PC-9 (cell line): ENCODE data around the gene ARHGAP26. TPM values are rescaled to one million over a fixed set of nuclear protein-coding genes. Genes with fewer than 3 reads are reported as not detected.

Experiments used
- BruUV-seq: library from RNA; stranded (reverse); fragments of 400-500 nt; replicated peaks from 2 replicates; lab custom pipeline; 2021; lab: Mats Ljungman, UMichigan
- CTCF ChIA-PET: fragments of 300-600 bp; sonication (Branson Sonifier 250); formaldehyde crosslinking; loops from one replicate; lab custom pipeline; 2022; ENCODE audit warnings: antibody characterized with exemption; lab: Charles Lee
- POLR2A ChIA-PET: fragments of 300-600 bp; sonication (Branson Sonifier 250); formaldehyde crosslinking; loops from one replicate; lab custom pipeline; 2022; ENCODE audit warnings: antibody characterized with exemption; ENCODE audit not compliant: unreplicated experiment; lab: Charles Lee
- DNase-seq, 2 experiments: peaks; one replicate each; pipeline versions ENCODE4 v3.0.0 to v3.0.0-alpha.2; 2015 to 2022; ENCODE audit warnings: mixed read lengths in 1 of 2
- H2AFZ ChIP-seq: fragments of 200-600 bp; sonication (generic); 2 replicates; pipeline ENCODE4 v1.8.1; 2017; ENCODE audit warnings: antibody characterized with exemption
- H3F3A ChIP-seq: fragments of 200-600 bp; sonication (generic); 2 replicates; pipeline ENCODE4 v1.8.1; 2017; ENCODE audit warnings: antibody characterized with exemption, mild to moderate bottlenecking, low read depth; ENCODE audit not compliant: insufficient read depth
- H3K27ac ChIP-seq: fragments of 200-600 bp; sonication (generic); 2 replicates; pipeline ENCODE4 v1.6.1; 2016; ENCODE audit warnings: mixed run types
- H3K27me3 ChIP-seq: fragments of 200-600 bp; sonication (generic); 2 replicates; pipeline ENCODE4 v1.6.1; 2016; ENCODE audit warnings: low read depth, mixed run types; ENCODE audit not compliant: insufficient read depth
- H3K36me3 ChIP-seq: fragments of 200-600 bp; sonication (generic); 2 replicates; pipeline ENCODE4 v1.6.1; 2016; ENCODE audit warnings: low read depth, mixed run types
- H3K4me1 ChIP-seq: fragments of 200-600 bp; sonication (generic); replicated peaks from 2 replicates; pipeline ENCODE4 v1.6.1; 2016; ENCODE audit warnings: mixed run types; ENCODE audit not compliant: insufficient read depth
- H3K4me2 ChIP-seq: fragments of 200-600 bp; sonication (generic); 2 replicates; pipeline ENCODE4 v1.6.1; 2017; ENCODE audit warnings: mixed run types
- H3K4me3 ChIP-seq: fragments of 200-600 bp; sonication (generic); 2 replicates; pipeline ENCODE4 v1.6.1; 2016; ENCODE audit warnings: mixed run types
- H3K79me2 ChIP-seq: fragments of 200-600 bp; sonication (generic); 2 replicates; pipeline ENCODE4 v1.6.1; 2017; ENCODE audit warnings: low read depth, mixed run types
- H3K9me2 ChIP-seq: fragments of 200-600 bp; sonication (generic); 2 replicates; pipeline ENCODE4 v1.8.1; 2017; ENCODE audit warnings: mild to moderate bottlenecking; ENCODE audit not compliant: insufficient read depth
- H3K9me3 ChIP-seq: fragments of 200-600 bp; sonication (generic); 2 replicates; pipeline ENCODE4 v1.8.1; 2016; ENCODE audit warnings: low read depth; ENCODE audit not compliant: insufficient read depth
- H4K20me1 ChIP-seq: fragments of 200-600 bp; sonication (generic); 2 replicates; pipeline ENCODE4 v1.8.1; 2017; ENCODE audit not compliant: insufficient read depth
- EZH2 ChIP-seq: fragments of 200-600 bp; sonication (generic); IDR thresholded peaks from 2 replicates; pipeline ENCODE4 v1.8.0; 2017; ENCODE audit warnings: antibody characterized with exemption, low read depth
- intact Hi-C: fragments of 100-400 bp; cut with micrococcal nuclease; formaldehyde crosslinking; loops from one replicate; pipeline ENCODE4 v1.10.0; 2022; ENCODE audit not compliant: unreplicated experiment
- total RNA-seq: library from RNA; stranded (reverse); gene quantifications from 2 replicates; pipeline ENCODE4 v1.2.3, GENCODE V29; 2021
- TF ChIP-seq, protein P1 (sequence below): fragments of 200-600 bp; sonication (generic); conservative IDR thresholded peaks from 2 replicates; pipeline ENCODE4 v1.6.1; 2017; ENCODE audit warnings: mixed run types, antibody characterized with exemption, mild to moderate bottlenecking, moderate library complexity

Gene ARHGAP26
- total RNA-seq, 1 experiment from 2014 or later, result 29.7 TPM

- BruUV-seq, result no TSS peak
These were observed 40.6 kb downstream of the ARHGAP26 start for GRCh38 chr5:142810743-142811290.

GRCh38 chr5:142811866-142812557, 41.8 kb downstream of the ARHGAP26 start:
- Histone ChIP-seq H3K4me2 (no peak overlapping the region), H3K9me3 (no peaks in the 10 kb centered on the region), H3K9me2 (no peaks in the 10 kb centered on the region), H3K4me3 (no peak overlapping the region), H2AFZ (no peak overlapping the region), H3K79me2 (peaks cover 15% of the 10 kb centered on the region; the same call in 1 of the 2 replicates), H3K27ac (no peak overlapping the region), H3K36me3 (no peaks in the 10 kb centered on the region), H3F3A (0 out of 2 replicates have a peak, but pooled peaks cover 3% of the 10 kb centered on the region), H3K4me1 (peaks cover 28% of the 10 kb centered on the region), H3K27me3 (no peaks in the 10 kb centered on the region), H4K20me1 (no peaks in the 10 kb centered on the region)
- TF ChIP-seq, protein P1, sequence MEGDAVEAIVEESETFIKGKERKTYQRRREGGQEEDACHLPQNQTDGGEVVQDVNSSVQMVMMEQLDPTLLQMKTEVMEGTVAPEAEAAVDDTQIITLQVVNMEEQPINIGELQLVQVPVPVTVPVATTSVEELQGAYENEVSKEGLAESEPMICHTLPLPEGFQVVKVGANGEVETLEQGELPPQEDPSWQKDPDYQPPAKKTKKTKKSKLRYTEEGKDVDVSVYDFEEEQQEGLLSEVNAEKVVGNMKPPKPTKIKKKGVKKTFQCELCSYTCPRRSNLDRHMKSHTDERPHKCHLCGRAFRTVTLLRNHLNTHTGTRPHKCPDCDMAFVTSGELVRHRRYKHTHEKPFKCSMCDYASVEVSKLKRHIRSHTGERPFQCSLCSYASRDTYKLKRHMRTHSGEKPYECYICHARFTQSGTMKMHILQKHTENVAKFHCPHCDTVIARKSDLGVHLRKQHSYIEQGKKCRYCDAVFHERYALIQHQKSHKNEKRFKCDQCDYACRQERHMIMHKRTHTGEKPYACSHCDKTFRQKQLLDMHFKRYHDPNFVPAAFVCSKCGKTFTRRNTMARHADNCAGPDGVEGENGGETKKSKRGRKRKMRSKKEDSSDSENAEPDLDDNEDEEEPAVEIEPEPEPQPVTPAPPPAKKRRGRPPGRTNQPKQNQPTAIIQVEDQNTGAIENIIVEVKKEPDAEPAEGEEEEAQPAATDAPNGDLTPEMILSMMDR, result no peak
- TF ChIP-seq EZH2, result no peak
- ChIA-PET POLR2A (no interaction called here), CTCF (interaction anchor here (0.7 kb wide), 1 partner anchor 73 kb away, joined by 4 read pairs; no protein-coding TSS in a partner anchor)
- intact Hi-C loops, result no loop called here
- no TSS peak for BruUV-seq
- DNase-seq, result no peak

More at GRCh38 chr5:142810743-142811290, 40.6 kb downstream of the ARHGAP26 start:
- Histone ChIP-seq H3K9me3 (no peaks in the 10 kb centered on the region), H3K4me3 (no peak overlapping the region), H3K4me2 (no peak overlapping the region), H4K20me1 (no peaks in the 10 kb centered on the region), H3F3A (0 out of 2 replicates have a peak, but pooled peaks cover under 1% of the 10 kb centered on the region), H3K9me2 (no peaks in the 10 kb centered on the region), H3K27ac (no peak overlapping the region), H2AFZ (no peak overlapping the region), H3K27me3 (no peaks in the 10 kb centered on the region), H3K4me1 (peaks cover 16% of the 10 kb centered on the region), H3K36me3 (no peaks in the 10 kb centered on the region), H3K79me2 (0 out of 2 replicates have a peak, but pooled peaks cover 5% of the 10 kb centered on the region)
- TF ChIP-seq, protein P1, result no peak
- no peak for TF ChIP-seq EZH2
- ChIA-PET POLR2A (no interaction called here), CTCF (no interaction called here)
- DNase-seq, result no peak
- intact Hi-C loops, result no loop called here

GRCh38 chr5:142813220-142813619, 43.0 kb downstream of the ARHGAP26 start:
- no peaks in the 10 kb centered on the region for H3K9me2 ChIP-seq
- H3K4me3 ChIP-seq, result no peak overlapping the region
- no peaks in the 10 kb centered on the region for H3K36me3 ChIP-seq
- no TSS peak for BruUV-seq
- peaks cover 25% of the 10 kb centered on the region; the same call in 1 of the 2 replicates for H3K79me2 ChIP-seq
- H2AFZ ChIP-seq, result no peak overlapping the region
- no peak for DNase-seq
- no peak overlapping the region for H3K4me2 ChIP-seq
- CTCF ChIA-PET, result interaction anchor here (0.6 kb wide), 1 partner anchor 94 kb away, joined by 4 read pairs; no protein-coding TSS in a partner anchor
- intact Hi-C loops, result no loop called here
- H4K20me1 ChIP-seq, result no peaks in the 10 kb centered on the region
- TF ChIP-seq, protein P1, result no peak
- no peak for TF ChIP-seq EZH2
- H3K27me3 ChIP-seq, result no peaks in the 10 kb centered on the region
- H3K9me3 ChIP-seq, result no peaks in the 10 kb centered on the region
- H3K27ac ChIP-seq, result no peak overlapping the region
- POLR2A ChIA-PET, result no interaction called here
- H3K4me1 ChIP-seq, result peaks cover 40% of the 10 kb centered on the region
- H3F3A ChIP-seq, result peaks cover 7% of the 10 kb centered on the region; the same call in 1 of the 2 replicates
